Cortex of kidney (tissue), 1 donor: ENCODE data around the gene USP5.

Source experiments
- DNase-seq: peaks from one replicate; lab custom pipeline; 2025; lab: John Stamatoyannopoulos, UW

USP5 gene

DNA sequence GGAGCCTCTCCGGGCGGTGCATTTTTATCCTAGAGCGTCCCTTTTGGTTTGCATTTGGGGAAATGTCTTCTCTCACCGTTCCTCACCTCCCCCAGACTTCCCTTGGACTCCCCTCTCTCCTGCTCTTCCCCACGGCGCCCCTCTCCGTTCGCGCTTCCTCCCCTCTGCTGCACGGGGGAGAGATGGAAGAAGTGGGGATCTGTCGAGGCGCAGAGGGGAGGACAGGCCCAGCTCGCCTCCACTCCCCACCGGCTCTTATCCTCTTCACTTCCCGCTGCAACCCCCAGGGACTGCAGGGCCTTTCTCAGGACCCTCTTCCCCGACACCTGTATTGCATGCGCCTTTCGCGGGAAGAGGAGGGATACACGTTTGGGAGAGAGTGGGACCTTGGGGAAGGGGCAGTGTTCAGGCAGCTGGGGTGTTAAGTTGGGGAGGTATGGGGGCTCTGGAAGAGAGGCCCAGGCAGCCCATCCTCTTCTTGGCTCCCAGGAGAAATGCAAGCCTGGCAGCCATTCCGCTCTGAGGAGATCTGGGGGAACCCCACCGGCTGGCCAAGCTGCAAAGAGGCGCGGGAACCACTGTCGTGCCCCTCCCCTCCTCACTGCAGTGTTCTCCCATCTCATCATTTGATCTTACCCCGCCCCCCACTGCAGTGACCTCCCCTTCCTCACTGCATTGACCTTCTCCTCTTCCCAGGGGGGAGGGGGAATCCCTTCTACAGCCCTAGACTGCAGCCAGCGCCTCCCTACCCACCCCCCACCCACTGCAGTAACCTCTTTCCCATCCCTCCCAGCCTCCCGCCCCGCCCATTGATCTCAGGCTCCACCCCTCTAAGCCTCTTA lies 63.2 kb downstream of the USP5 start:
- no peak for DNase-seq

- no peak for DNase-seq
Observed at GRCh38 chr12:6915789-6916285, 63.9 kb downstream of the USP5 start.
